Keratinocyte (primary cell): ENCODE results near the gene TSPYL2.

Source experiments
- CTCF ChIP-seq, 3 experiments: IDR thresholded peaks in 1 of 3; conservative IDR thresholded peaks in 1 of 3; optimal IDR thresholded peaks in 1 of 3; 2 replicates in 2 of 3; 3 replicates in 1 of 3; pipeline versions ENCODE3 to v1.5.1; 2011; ENCODE audit warnings: low read length in 3 of 3, mild to moderate bottlenecking in 3 of 3, moderate library complexity in 2 of 3, control low read depth in 1 of 3, inconsistent platforms in 1 of 3; ENCODE audit not compliant: insufficient read depth in 2 of 3; ENCODE audit errors: extremely low read depth in 1 of 3
- EZH2 ChIP-seq: IDR thresholded peaks from one replicate; pipeline ENCODE4 v1.6.1; 2012; ENCODE audit warnings: inconsistent platforms, mild to moderate bottlenecking, low read length, moderate library complexity

GRCh38 chrX:53084043-53084570 lies 1.9 kb downstream of the TSPYL2 start:
- no peak for TF ChIP-seq CTCF (optimal IDR thresholded peaks at IDR 0.05 in 1 of 3, IDR thresholded peaks at IDR 0.05 in 1 of 3, conservative IDR thresholded peaks at IDR 0.05 in 1 of 3; ENCODE audit: extremely low read depth in 1 of 3, insufficient read depth in 2 of 3, low read length in 3 of 3)
- no peak for TF ChIP-seq EZH2
